Ovary (tissue), 9 donors: ENCODE results near the gene CAMTA1. TPM values are rescaled to one million over a fixed set of nuclear protein-coding genes. Genes with fewer than 3 reads are reported as not detected.

Experiments
- DNase-seq, 5 donors: peaks; one replicate each; pipeline ENCODE4 v3.0.0-alpha.2; 2019 to 2020
- H3K27ac ChIP-seq, 2 donors: fragments of 200-600 bp; one replicate each; pipeline versions ENCODE4 v1.5.1 to v1.8.0; 2019 to 2022
- H3K27me3 ChIP-seq: fragments of 200-600 bp; one replicate; pipeline ENCODE4 v1.8.0; 2022
- H3K36me3 ChIP-seq: fragments of 200-600 bp; sonication (generic); one replicate; pipeline ENCODE4 v1.5.1; 2019
- H3K4me1 ChIP-seq: one replicate; pipeline ENCODE4 v1.8.1; 2013; ENCODE audit warnings: mild to moderate bottlenecking, moderate library complexity; ENCODE audit not compliant: insufficient read depth
- H3K4me3 ChIP-seq: fragments of 200-600 bp; sonication (generic); one replicate; pipeline ENCODE4 v1.5.1; 2017
- H3K9me3 ChIP-seq, 2 donors: fragments of 200-600 bp in 1 of 2; sonication (generic) in 1 of 2; one replicate each; pipeline versions ENCODE4 v1.5.1 to v1.8.1; 2013 to 2019; ENCODE audit warnings: mild to moderate bottlenecking in 1 of 2, moderate library complexity in 1 of 2
- CTCF ChIP-seq, 3 donors: fragments of 450-650 bp in 2 of 3; fragments of 200-600 bp in 1 of 3; IDR thresholded peaks; one replicate each; pipeline versions ENCODE4 v1.5.1 to v1.8.0; 2016 to 2022; ENCODE audit warnings: antibody characterized with exemption in 3 of 3, mild to moderate bottlenecking in 1 of 3
- EP300 ChIP-seq: sonication (generic); formaldehyde crosslinking; IDR thresholded peaks from one replicate; pipeline ENCODE4 v1.6.1; 2017; ENCODE audit warnings: antibody characterized with exemption
- POLR2A ChIP-seq: fragments of 450-650 bp; IDR thresholded peaks from one replicate; pipeline ENCODE4 v1.6.1; 2017; ENCODE audit warnings: antibody characterized with exemption, mild to moderate bottlenecking, moderate library complexity
- WGBS, 3 donors: extraction: QIAGEN DNeasy Blood & Tissue Kit in 1 of 3; methylation state at CpG; one replicate each; pipeline versions ENCODE4 v1.1.5 to v1.1.7; 2013 to 2017; 5-methylcytosine and 5-hydroxymethylcytosine counted together
- intact Hi-C, 4 donors: fragments of 100-400 bp; cut with DNase I; formaldehyde crosslinking; loops; one replicate each; pipeline versions ENCODE4 v1.11.0 to v1.15.1; 2022 to 2023
- polyA plus RNA-seq, 2 donors: library from polyadenylated mRNA; stranded (reverse); fragments of 200-250 nt in 1 of 2; fragments of 350-450 nt in 1 of 2; fragmentation: Illumina TruSeq in 1 of 2; extraction: RNeasy Lipid Tissue Mini Kit (QIAGEN cat#74804) in 1 of 2; gene quantifications; one replicate each; pipeline ENCODE4 v1.2.3, GENCODE V29; 2013 to 2014
- total RNA-seq, 7 donors: library from RNA; depleted of rRNA in 2 of 7; stranded (reverse); fragments of >200 nt in 2 of 7; fragmentation: NEBNext Ultra II Directional in 3 of 7; extraction: Animal tissue kit (Norgen Biotek cat#: 25700) in 3 of 7; gene quantifications; one replicate each; pipeline versions ENCODE4 v1.1.0 to v1.2.4, GENCODE V29; 2016 to 2023
- donor health status: DM: no; HTN: no; CAD: no; lungs with moderate emphysema.
- donor health status: DM: no; HTN: no; CAD: no.
- donor health status: Bipolar disorder and iron deficiency.
- donor health status: DM: yes; HTN: yes; CAD: no.
- donor health status: DM: no; HTN: no; CAD: no.
- donor health status: DM: yes; HTN: yes; CAD: no.

Gene CAMTA1
- total and polyA plus RNA-seq, 9 donors, result 51.1 to 150 (median 67.4) TPM

DNA sequence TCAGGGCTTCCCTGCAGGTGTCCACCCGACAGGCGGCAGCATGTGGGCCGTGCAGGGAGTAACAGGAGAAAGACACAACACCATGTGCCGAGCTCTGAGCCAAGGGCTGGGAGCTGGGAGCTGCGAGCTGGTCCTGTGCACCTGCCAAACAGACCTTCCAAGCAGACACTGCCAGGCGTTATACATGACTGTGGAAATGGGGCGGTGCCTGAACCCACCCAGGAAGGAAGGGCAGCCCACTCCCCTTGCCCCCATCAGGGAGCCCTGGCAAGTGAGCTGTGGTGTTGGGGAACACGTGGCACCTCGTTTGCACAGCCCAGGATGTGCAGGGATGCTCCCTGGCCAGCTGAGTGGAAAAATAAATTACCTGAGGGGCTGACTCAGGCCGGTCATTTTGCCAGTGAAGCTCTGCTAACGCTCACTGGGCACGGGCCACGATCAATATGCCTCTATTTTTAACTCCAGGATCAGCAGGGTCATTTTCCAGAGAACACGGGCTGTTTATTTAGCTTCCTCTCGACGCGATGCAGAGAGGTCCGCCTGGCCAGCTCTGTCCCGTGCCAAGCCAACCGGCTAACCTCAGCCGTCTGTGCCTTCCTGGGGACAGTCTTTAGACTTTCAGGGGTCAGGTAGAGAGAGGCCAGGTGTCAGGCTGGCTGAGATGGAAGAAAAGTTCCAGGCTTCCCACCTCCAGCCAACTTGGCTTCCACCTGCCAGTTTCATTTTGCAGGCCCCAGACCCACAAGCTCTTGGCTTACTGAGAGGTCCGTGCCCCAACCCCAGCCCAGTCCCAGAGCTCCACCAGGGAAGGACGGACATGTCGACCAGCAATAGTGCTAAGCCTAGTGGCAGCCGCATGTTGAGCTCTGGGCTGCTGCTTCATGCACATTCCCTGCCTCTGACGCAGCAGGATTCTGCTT, 789.1 kb downstream of the CAMTA1 start:
- 51 to 57% (median 55%) methylated on average over 21 to 26 of the region's 26 CpGs for WGBS, 3 donors
- no peaks in the 10 kb centered on the region for H3K27me3 ChIP-seq
- no peaks in the 10 kb centered on the region for H3K9me3 ChIP-seq
- no peak for TF ChIP-seq POLR2A
- no peak for TF ChIP-seq CTCF (IDR thresholded peaks at IDR 0.05)
- no peak for TF ChIP-seq EP300
- no peaks in the 10 kb centered on the region for H3K4me1 ChIP-seq
- peak in 1 of 5 donors; percentile 6 for DNase-seq
- H3K36me3 ChIP-seq, result no peaks in the 10 kb centered on the region
- no peak overlapping the region for H3K4me3 ChIP-seq
- H3K27ac ChIP-seq, result no peak overlapping the region
- intact Hi-C loops, result no loop called here

GRCh38 chr1:7575041-7575400, 789.8 kb downstream of the CAMTA1 start:
- H3K9me3 ChIP-seq, result no peaks in the 10 kb centered on the region
- H3K4me1 ChIP-seq, result no peaks in the 10 kb centered on the region
- no peaks in the 10 kb centered on the region for H3K27me3 ChIP-seq
- no peak for DNase-seq
- no peak overlapping the region for H3K4me3 ChIP-seq
- H3K36me3 ChIP-seq, result no peaks in the 10 kb centered on the region
- 78 to 83% (median 83%) methylated on average over 2 of the region's 2 CpGs for WGBS, 3 donors
- no peak overlapping the region for H3K27ac ChIP-seq
- intact Hi-C loops, result no loop called here
- TF ChIP-seq POLR2A (no peak), CTCF (IDR thresholded peaks at IDR 0.05) (no peak), EP300 (no peak)

GRCh38 chr1:7576946-7577657, 791.8 kb downstream of the CAMTA1 start:
- peak in 1 of 5 donors; percentile 28 for DNase-seq
- no peak overlapping the region for H3K27ac ChIP-seq
- no peaks in the 10 kb centered on the region for H3K9me3 ChIP-seq
- TF ChIP-seq POLR2A (no peak), CTCF (IDR thresholded peaks at IDR 0.05) (no peak), EP300 (no peak)
- no peaks in the 10 kb centered on the region for H3K4me1 ChIP-seq
- no peaks in the 10 kb centered on the region for H3K27me3 ChIP-seq
- no peaks in the 10 kb centered on the region for H3K36me3 ChIP-seq
- intact Hi-C loops, result no loop called here
- H3K4me3 ChIP-seq, result no peak overlapping the region
- WGBS, 3 donors, result 49 to 55% (median 54%) methylated on average over 14 of the region's 14 CpGs

GRCh38 chr1:7578206-7578605, 793.0 kb downstream of the CAMTA1 start:
- no peaks in the 10 kb centered on the region for H3K4me1 ChIP-seq
- whole genome bisulfite sequencing, 3 donors, result 91 to 92% (median 91%) methylated on average over 15 of the region's 15 CpGs
- H3K27ac ChIP-seq, result no peak overlapping the region
- DNase-seq, result peak in 1 of 5 donors; percentile 25
- H3K27me3 ChIP-seq, result no peaks in the 10 kb centered on the region
- H3K36me3 ChIP-seq, result no peaks in the 10 kb centered on the region
- intact Hi-C loops, result no loop called here
- no peak for TF ChIP-seq EP300
- no peak for TF ChIP-seq POLR2A
- TF ChIP-seq CTCF (IDR thresholded peaks at IDR 0.05), result no peak
- no peaks in the 10 kb centered on the region for H3K9me3 ChIP-seq
- H3K4me3 ChIP-seq, result no peak overlapping the region
